Mesangial cell (primary cell): ENCODE measurements around the gene OR2C1. TPM values are rescaled to one million over a fixed set of nuclear protein-coding genes. Genes with fewer than 3 reads are reported as not detected.

Experiments used
- total RNA-seq: library from RNA; depleted of rRNA; stranded (reverse); fragments of >200 nt; gene quantifications from 2 replicates; pipeline ENCODE4 v1.2.3, GENCODE V29; 2015

OR2C1 gene
- total RNA-seq: not detected in 2 replicates

GRCh38 chr16:3355589-3355988, at the start of gene OR2C1:
OR2C1 (plus strand) TSS chr16:3355889; CDS start chr16:3355941, 52 bp downstream.

GRCh38 chr16:3400779-3401688, 45.3 kb downstream of the OR2C1 start, which contains the start of the genes ZNF174 and ZSCAN32:
ZNF174 (plus strand) TSS chr16:3401215; CDS start chr16:3402005, 790 bp downstream.
ZSCAN32 (minus strand) TSS chr16:3401004; CDS start chr16:3397557, 3,447 bp downstream.

Other genes starting within 250 kb of the OR2C1 start
- 15.8 and 25.9 TPM in 2 replicates for gene ZNF205, start 243.3 kb upstream of the OR2C1 start, total RNA-seq
- gene ZNF213, start 220.9 kb upstream of the OR2C1 start, total RNA-seq: 5.9 and 9.9 TPM in 2 replicates
- not detected in 2 replicates for gene OR1F1, start 167.7 kb upstream of the OR2C1 start, total RNA-seq
- gene ZNF200, start 120.7 kb upstream of the OR2C1 start, total RNA-seq: 4.6 and 4.9 TPM in 2 replicates
- not detected in 2 replicates for gene MEFV, start 99.3 kb upstream of the OR2C1 start, total RNA-seq
- 19.9 and 29.3 TPM in 2 replicates for gene ZNF263, start 72.4 kb upstream of the OR2C1 start, total RNA-seq
- gene TIGD7, start 50.5 kb upstream of the OR2C1 start, total RNA-seq: 1.4 and 1.8 TPM in 2 replicates
- gene ZNF75A, start 50.4 kb upstream of the OR2C1 start, total RNA-seq: 9.0 and 11.2 TPM in 2 replicates
- gene ZSCAN32, start 45.1 kb downstream of the OR2C1 start, total RNA-seq: 7.8 and 10.6 TPM in 2 replicates
- 8.5 and 15.6 TPM in 2 replicates for gene ZNF174, start 45.3 kb downstream of the OR2C1 start, total RNA-seq
- 1.1 and 1.4 TPM in 2 replicates for gene ZNF597, start 87.6 kb downstream of the OR2C1 start, total RNA-seq
- 32.3 and 35.2 TPM in 2 replicates for gene NAA60, start 87.8 kb downstream of the OR2C1 start, total RNA-seq
- gene C16orf90, start 139.6 kb downstream of the OR2C1 start, total RNA-seq: not detected in 2 replicates
- gene CLUAP1, start 145.1 kb downstream of the OR2C1 start, total RNA-seq: 6.7 and 11.9 TPM in 2 replicates
- gene NLRC3, start 221.5 kb downstream of the OR2C1 start, total RNA-seq: not detected in 2 replicates